ENCODE results near the gene UBA6. TPM values are rescaled to one million over a fixed set of nuclear protein-coding genes. Genes with fewer than 3 reads are reported as not detected.

Gene UBA6
- total RNA-seq, 1 experiment from 2014 or later: 72.2 TPM

DNA sequence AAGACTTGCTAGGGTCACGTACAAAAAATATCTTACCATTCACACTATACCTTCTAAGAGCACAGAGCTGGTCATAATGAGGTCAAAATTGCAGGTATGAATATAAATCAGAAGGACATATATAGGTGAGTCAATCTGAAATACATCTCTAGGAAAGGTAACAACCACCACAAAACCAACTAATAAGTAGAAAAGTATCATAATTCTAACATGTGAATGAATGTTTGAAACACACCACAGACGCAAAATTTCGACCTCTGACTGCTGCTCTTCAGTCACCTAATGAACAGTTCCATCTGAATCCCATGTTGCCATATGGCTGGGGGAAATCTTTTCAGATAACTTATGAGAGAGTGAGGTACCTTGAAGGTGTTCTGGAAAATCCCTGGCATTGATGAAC lies 120.4 kb downstream of the UBA6 start:
- no peak overlapping the region for H3K56ac ChIP-seq (ENCODE audit: insufficient read length, low read depth, low read length)
- no peak overlapping the region for H3T11ph ChIP-seq (ENCODE audit: low read length)
- H2BK12ac ChIP-seq (ENCODE audit: insufficient read length, low read depth, low read length): no peak overlapping the region
- no peak overlapping the region for H4K5ac ChIP-seq (ENCODE audit: insufficient read length, low read depth, low read length)
- Mint-ChIP-seq H3K4me3 (no peak overlapping the region), H3K4me1 (peaks cover 5 to 6% of the 10 kb centered on the region in 2 experiments), H3K9me3 (no peaks in the 10 kb centered on the region), H3K27ac (no peak overlapping the region), H3K36me3 (ENCODE audit: insufficient read depth in 1 of 3, low read depth in 3 of 3) (no peaks in the 10 kb centered on the region), H3K27me3 (ENCODE audit: low read depth) (no peaks in the 10 kb centered on the region)
- H3K4ac ChIP-seq (ENCODE audit: low read depth, low read length): no peak overlapping the region
- no peak overlapping the region for H3K4me2 ChIP-seq (ENCODE audit: insufficient read depth, insufficient read length, low read length)
- no peak overlapping the region for H3K27ac ChIP-seq (ENCODE audit: insufficient read length, low read depth, low read length)
- H3K23me2 ChIP-seq (ENCODE audit: insufficient read length, low read depth, low read length, poor library complexity, severe bottlenecking): no peaks in the 10 kb centered on the region
- TF ChIP-seq, protein P1, sequence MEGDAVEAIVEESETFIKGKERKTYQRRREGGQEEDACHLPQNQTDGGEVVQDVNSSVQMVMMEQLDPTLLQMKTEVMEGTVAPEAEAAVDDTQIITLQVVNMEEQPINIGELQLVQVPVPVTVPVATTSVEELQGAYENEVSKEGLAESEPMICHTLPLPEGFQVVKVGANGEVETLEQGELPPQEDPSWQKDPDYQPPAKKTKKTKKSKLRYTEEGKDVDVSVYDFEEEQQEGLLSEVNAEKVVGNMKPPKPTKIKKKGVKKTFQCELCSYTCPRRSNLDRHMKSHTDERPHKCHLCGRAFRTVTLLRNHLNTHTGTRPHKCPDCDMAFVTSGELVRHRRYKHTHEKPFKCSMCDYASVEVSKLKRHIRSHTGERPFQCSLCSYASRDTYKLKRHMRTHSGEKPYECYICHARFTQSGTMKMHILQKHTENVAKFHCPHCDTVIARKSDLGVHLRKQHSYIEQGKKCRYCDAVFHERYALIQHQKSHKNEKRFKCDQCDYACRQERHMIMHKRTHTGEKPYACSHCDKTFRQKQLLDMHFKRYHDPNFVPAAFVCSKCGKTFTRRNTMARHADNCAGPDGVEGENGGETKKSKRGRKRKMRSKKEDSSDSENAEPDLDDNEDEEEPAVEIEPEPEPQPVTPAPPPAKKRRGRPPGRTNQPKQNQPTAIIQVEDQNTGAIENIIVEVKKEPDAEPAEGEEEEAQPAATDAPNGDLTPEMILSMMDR (conservative IDR thresholded peaks at IDR 0.05): no peak
- no peaks in the 10 kb centered on the region for H3K79me2 ChIP-seq (ENCODE audit: insufficient read depth, low read length)
- no peaks in the 10 kb centered on the region for H3K9me3 ChIP-seq (ENCODE audit: control insufficient read depth, low read depth, low read length)
- no peak overlapping the region for H2BK15ac ChIP-seq (ENCODE audit: low read depth, low read length)
- no peak overlapping the region for H2BK20ac ChIP-seq (ENCODE audit: low read depth, low read length, poor library complexity, severe bottlenecking)
- no peaks in the 10 kb centered on the region for H3K27me3 ChIP-seq (ENCODE audit: insufficient read depth, low read length)
- no peaks in the 10 kb centered on the region for H3K79me1 ChIP-seq (ENCODE audit: insufficient read depth, low read depth, low read length, poor library complexity, severe bottlenecking)
- no peak overlapping the region for H3K18ac ChIP-seq (ENCODE audit: insufficient read length, low read depth, low read length)
- H3K23ac ChIP-seq (ENCODE audit: insufficient read length, low read depth, low read length): no peak overlapping the region
- no peak overlapping the region for H2BK5ac ChIP-seq (ENCODE audit: insufficient read length, low read length)
- no peak overlapping the region for H3K14ac ChIP-seq (ENCODE audit: insufficient read depth, low read length)
- no peak overlapping the region for H3K9ac ChIP-seq (ENCODE audit: extremely low read depth, insufficient read length, low read length)
- DNase-seq: no peak
- no peak overlapping the region for H2AK5ac ChIP-seq (ENCODE audit: insufficient read length, low read length)
- no peaks in the 10 kb centered on the region; the same call in 1 of the 2 replicates for H3K4me1 ChIP-seq (ENCODE audit: insufficient read depth, low read length)
- no peak overlapping the region for H4K91ac ChIP-seq (ENCODE audit: insufficient read length, low read depth, low read length)
- H2BK120ac ChIP-seq (ENCODE audit: low read depth, low read length, poor library complexity, severe bottlenecking): no peak overlapping the region
- H2AFZ ChIP-seq (ENCODE audit: low read length): no peak overlapping the region
- no CpG with 5 or more reads among the region's 3 CpGs for WGBS (ENCODE audit: extremely low coverage, insufficient read length, low lambda C conversion rate)
- no peak overlapping the region for H4K8ac ChIP-seq (replicated peaks; ENCODE audit: insufficient read length, low read depth, low read length)
- no peaks in the 10 kb centered on the region for H4K20me1 ChIP-seq (ENCODE audit: control insufficient read depth, insufficient read depth, insufficient read length)

All from H9 (cell line).